ENCODE data around the gene NOSTRIN. TPM values are rescaled to one million over a fixed set of nuclear protein-coding genes. Genes with fewer than 3 reads are reported as not detected.
"Not testable (repeated sequence)": the region's sequence is repeated elsewhere in the genome, so short reads cannot be mapped to it uniquely, and the experiment has no call there.

NOSTRIN gene
- total RNA-seq, 1 experiment from 2014 or later, result 3.1 TPM

- H2AFZ ChIP-seq (ENCODE audit: low read depth, low read length, poor library complexity, severe bottlenecking); H3K4me1 ChIP-seq (ENCODE audit: control insufficient read depth in 1 of 2, insufficient read depth in 2 of 2, low read length in 2 of 2); POLR2A ChIA-PET; ATAC-seq; H3K9me2 ChIP-seq (ENCODE audit: insufficient read depth); H4K20me1 ChIP-seq (ENCODE audit: insufficient read depth); CTCF ChIA-PET; RAD21 ChIA-PET (ENCODE audit: low non-redundant PET in 1 of 2, low total read pairs in 2 of 2, uncharacterized antibody in 2 of 2, unreplicated experiment in 2 of 2); H3K27ac ChIP-seq (ENCODE audit: low read depth, low read length); H3K9ac ChIP-seq (ENCODE audit: low read length); H3K9me3 ChIP-seq (ENCODE audit: control insufficient read depth in 1 of 2, insufficient read depth in 1 of 2, low read depth in 1 of 2, low read length in 2 of 2); H3K79me2 ChIP-seq (ENCODE audit: insufficient read depth, low read length); H3K4me3 ChIP-seq (replicated peaks in 1 of 2; ENCODE audit: low read depth in 1 of 2, low read length in 2 of 2); DNase-seq (ENCODE audit: low read depth, low spot score); BruUV-seq (replicated peaks); H3K27me3 ChIP-seq (ENCODE audit: insufficient read depth, low read length); intact Hi-C loops (cut with micrococcal nuclease); H3K4me2 ChIP-seq (ENCODE audit: low read length): not testable (repeated sequence)
- H3K36me3 ChIP-seq (ENCODE audit: control insufficient read depth in 1 of 2, insufficient read depth in 2 of 2, low read length in 2 of 2), result peaks cover 0 to 20% of the 10 kb centered on the region in 2 experiments; a peak in 3 of 4 replicates
Observed at GRCh38 chr2:168870369-168870768, 67.9 kb downstream of the NOSTRIN start.

GRCh38 chr2:168870824-168871223 lies 68.4 kb downstream of the NOSTRIN start:
- H3K4me1 ChIP-seq (ENCODE audit: control insufficient read depth in 1 of 2, insufficient read depth in 2 of 2, low read length in 2 of 2); H3K4me3 ChIP-seq (replicated peaks in 1 of 2; ENCODE audit: low read depth in 1 of 2, low read length in 2 of 2); POLR2A ChIA-PET; BruUV-seq (replicated peaks); H3K9me3 ChIP-seq (ENCODE audit: control insufficient read depth in 1 of 2, insufficient read depth in 1 of 2, low read depth in 1 of 2, low read length in 2 of 2); ATAC-seq; H3K9ac ChIP-seq (ENCODE audit: low read length); H3K9me2 ChIP-seq (ENCODE audit: insufficient read depth); intact Hi-C loops (cut with micrococcal nuclease); H4K20me1 ChIP-seq (ENCODE audit: insufficient read depth); DNase-seq (ENCODE audit: low read depth, low spot score); H3K27me3 ChIP-seq (ENCODE audit: insufficient read depth, low read length); H2AFZ ChIP-seq (ENCODE audit: low read depth, low read length, poor library complexity, severe bottlenecking); RAD21 ChIA-PET (ENCODE audit: low non-redundant PET in 1 of 2, low total read pairs in 2 of 2, uncharacterized antibody in 2 of 2, unreplicated experiment in 2 of 2); CTCF ChIA-PET; H3K27ac ChIP-seq (ENCODE audit: low read depth, low read length); H3K4me2 ChIP-seq (ENCODE audit: low read length): not testable (repeated sequence)
- Histone ChIP-seq H3K79me2 (ENCODE audit: insufficient read depth, low read length) (peaks cover 12% of the 10 kb centered on the region; the same call in 1 of the 2 replicates), H3K36me3 (ENCODE audit: control insufficient read depth in 1 of 2, insufficient read depth in 2 of 2, low read length in 2 of 2) (peaks cover 0 to 20% of the 10 kb centered on the region in 2 experiments; a peak in 3 of 4 replicates)

GRCh38 chr2:168874368-168875054 lies 72.1 kb downstream of the NOSTRIN start:
- BruUV-seq (replicated peaks), result no TSS peak
- H2AFZ ChIP-seq (ENCODE audit: low read depth, low read length, poor library complexity, severe bottlenecking), result no peak overlapping the region
- no peak overlapping the region for H3K4me2 ChIP-seq (ENCODE audit: low read length)
- no peak overlapping the region for H3K9ac ChIP-seq (ENCODE audit: low read length)
- H4K20me1 ChIP-seq (ENCODE audit: insufficient read depth), result no peaks in the 10 kb centered on the region
- no peaks in the 10 kb centered on the region for H3K27me3 ChIP-seq (ENCODE audit: insufficient read depth, low read length)
- CTCF ChIA-PET, result no interaction called here
- DNase-seq (ENCODE audit: low read depth, low spot score) (no peak), ATAC-seq (no peak)
- TF ChIP-seq ATF3 (IDR thresholded peaks at IDR 0.05), result no peak
- intact Hi-C loops (cut with micrococcal nuclease), result no loop called here
- POLR2A ChIA-PET, result no interaction called here
- peaks cover 41% of the 10 kb centered on the region for H3K79me2 ChIP-seq (ENCODE audit: insufficient read depth, low read length)
- H3K36me3 ChIP-seq (ENCODE audit: control insufficient read depth in 1 of 2, insufficient read depth in 2 of 2, low read length in 2 of 2), result peaks cover 0 to 20% of the 10 kb centered on the region in 2 experiments; a peak in 3 of 4 replicates
- H3K9me3 ChIP-seq (ENCODE audit: control insufficient read depth in 1 of 2, insufficient read depth in 1 of 2, low read depth in 1 of 2, low read length in 2 of 2), result no peaks in the 10 kb centered on the region
- H3K27ac ChIP-seq (ENCODE audit: low read depth, low read length), result no peak overlapping the region
- no peak overlapping the region for H3K4me3 ChIP-seq (replicated peaks in 1 of 2; ENCODE audit: low read depth in 1 of 2, low read length in 2 of 2)
- H3K9me2 ChIP-seq (ENCODE audit: insufficient read depth), result 0 out of 2 replicates have a peak, but pooled peaks cover 3% of the 10 kb centered on the region
- no peaks in the 10 kb centered on the region for H3K4me1 ChIP-seq (ENCODE audit: control insufficient read depth in 1 of 2, insufficient read depth in 2 of 2, low read length in 2 of 2)
- RAD21 ChIA-PET (ENCODE audit: low non-redundant PET in 1 of 2, low total read pairs in 2 of 2, uncharacterized antibody in 2 of 2, unreplicated experiment in 2 of 2), result no interaction called here

- ATAC-seq; H3K27me3 ChIP-seq (ENCODE audit: insufficient read depth, low read length); H3K4me3 ChIP-seq (replicated peaks in 1 of 2; ENCODE audit: low read depth in 1 of 2, low read length in 2 of 2); H3K27ac ChIP-seq (ENCODE audit: low read depth, low read length); CTCF ChIA-PET; H3K9ac ChIP-seq (ENCODE audit: low read length); H4K20me1 ChIP-seq (ENCODE audit: insufficient read depth); DNase-seq (ENCODE audit: low read depth, low spot score); H2AFZ ChIP-seq (ENCODE audit: low read depth, low read length, poor library complexity, severe bottlenecking); RAD21 ChIA-PET (ENCODE audit: low non-redundant PET in 1 of 2, low total read pairs in 2 of 2, uncharacterized antibody in 2 of 2, unreplicated experiment in 2 of 2); POLR2A ChIA-PET; intact Hi-C loops (cut with micrococcal nuclease); H3K36me3 ChIP-seq (ENCODE audit: control insufficient read depth in 1 of 2, insufficient read depth in 2 of 2, low read length in 2 of 2); H3K9me2 ChIP-seq (ENCODE audit: insufficient read depth); H3K4me2 ChIP-seq (ENCODE audit: low read length); H3K9me3 ChIP-seq (ENCODE audit: control insufficient read depth in 1 of 2, insufficient read depth in 1 of 2, low read depth in 1 of 2, low read length in 2 of 2); BruUV-seq (replicated peaks); H3K4me1 ChIP-seq (ENCODE audit: control insufficient read depth in 1 of 2, insufficient read depth in 2 of 2, low read length in 2 of 2): not testable (repeated sequence)
- H3K79me2 ChIP-seq (ENCODE audit: insufficient read depth, low read length), result peaks cover 49% of the 10 kb centered on the region
Observed at GRCh38 chr2:168882163-168882562, 79.7 kb downstream of the NOSTRIN start.

All from HCT116 (cell line).